Measurements from ENCODE around the gene TSPAN5. TPM values are rescaled to one million over a fixed set of nuclear protein-coding genes. Genes with fewer than 3 reads are reported as not detected.

The TSPAN5 gene
- polyA plus RNA-seq, 3 donors, result 0.76 to 2.0 (median 1.4) TPM

GRCh38 chr4:98677799-98678198 lies 19.4 kb upstream of the TSPAN5 start:
- 93 to 95% (median 95%) methylated on average over 3 of the region's 3 CpGs for WGBS, 3 donors
- H3K27ac ChIP-seq (ENCODE audit: low read depth, low read length), result no peak overlapping the region

GRCh38 chr4:98674404-98675173 lies 16.2 kb upstream of the TSPAN5 start:
- WGBS, 3 donors, result 75 to 90% (median 89%) methylated on average over 4 of the region's 4 CpGs
- H3K27ac ChIP-seq (ENCODE audit: low read depth, low read length), result no peak overlapping the region

GRCh38 chr4:98673978-98674377 lies 15.6 kb upstream of the TSPAN5 start:
- WGBS, 3 donors, result 74 to 90% (median 89%) methylated on average over 6 of the region's 6 CpGs
- no peak overlapping the region for H3K27ac ChIP-seq (ENCODE audit: low read depth, low read length)

- 59 to 66% (median 66%) methylated on average over 4 of the region's 4 CpGs for WGBS, 3 donors
These were observed 14.9 kb upstream of the TSPAN5 start for GRCh38 chr4:98673288-98673644.

GRCh38 chr4:98672583-98673287 lies 14.3 kb upstream of the TSPAN5 start:
- WGBS, 3 donors, result 36 to 49% (median 43%) methylated on average over 5 of the region's 5 CpGs
- H3K27ac ChIP-seq (ENCODE audit: low read depth, low read length), result no peak overlapping the region

More at GRCh38 chr4:98673288-98673644, 14.9 kb upstream of the TSPAN5 start:
- H3K27ac ChIP-seq (ENCODE audit: low read depth, low read length), result no peak overlapping the region

- no peak overlapping the region for H3K27ac ChIP-seq (ENCODE audit: low read depth, low read length)
These were observed 12.7 kb upstream of the TSPAN5 start for GRCh38 chr4:98671131-98671530.

DNA sequence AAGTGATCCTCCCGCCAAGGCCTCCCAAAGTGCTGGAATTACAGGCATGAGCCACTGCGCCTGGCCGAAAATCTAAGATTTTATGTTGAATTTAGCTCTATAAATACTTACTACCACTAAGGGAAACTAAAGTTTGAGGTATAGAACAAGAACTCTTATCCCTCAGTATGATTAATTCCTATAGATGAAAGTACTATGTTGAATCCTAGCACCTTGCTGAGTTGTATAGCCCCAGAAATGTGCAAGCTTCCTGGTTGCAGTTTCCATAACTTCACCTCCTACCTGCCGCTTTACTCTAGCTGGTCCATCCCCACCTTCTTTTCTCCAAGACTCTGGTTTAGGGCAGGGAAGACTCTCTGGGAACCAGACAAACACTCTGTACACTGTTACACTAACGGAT lies 11.8 kb upstream of the TSPAN5 start:
- WGBS, 3 donors, result 93 to 96% (median 95%) methylated on average over 5 of the region's 5 CpGs
- no peak overlapping the region for H3K27ac ChIP-seq (ENCODE audit: low read depth, low read length)

DNA sequence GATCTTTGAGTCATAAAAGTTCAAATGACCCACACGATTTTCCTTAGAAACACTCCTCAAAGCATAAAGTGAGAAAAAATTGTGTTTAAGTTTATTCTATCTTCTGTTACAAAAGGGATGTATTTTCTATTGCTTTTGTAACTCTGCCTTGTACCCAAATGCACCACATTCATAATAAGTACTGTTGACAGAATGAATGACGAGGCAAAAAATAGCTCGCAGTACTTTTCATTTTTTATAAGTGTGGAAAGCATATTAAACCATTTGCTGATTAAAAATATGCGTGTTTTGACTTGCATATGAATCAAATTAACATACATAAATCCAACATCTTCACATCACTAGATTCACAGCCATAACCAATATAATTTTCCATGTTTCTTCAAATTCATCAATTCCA lies 11.2 kb upstream of the TSPAN5 start:
- WGBS, 3 donors, result 87 to 89% (median 89%) methylated on average over 4 of the region's 4 CpGs
- no peak overlapping the region for H3K27ac ChIP-seq (ENCODE audit: low read depth, low read length)

GRCh38 chr4:98664959-98665358 lies 6.5 kb upstream of the TSPAN5 start:
- 97 to 98% (median 98%) methylated on average over 4 of the region's 4 CpGs for WGBS, 3 donors
- no peak overlapping the region for H3K27ac ChIP-seq (ENCODE audit: low read depth, low read length)

- WGBS, 3 donors, result 54 to 76% (median 59%) methylated on average over 10 of the region's 10 CpGs
- no peak overlapping the region for H3K27ac ChIP-seq (ENCODE audit: low read depth, low read length)
These were observed 5.0 kb upstream of the TSPAN5 start for GRCh38 chr4:98663226-98664006.

- H3K27ac ChIP-seq (ENCODE audit: low read depth, low read length), result no peak overlapping the region
- 40 to 80% (median 75%) methylated on average over 7 of the region's 7 CpGs for WGBS, 3 donors
These were observed 4.3 kb upstream of the TSPAN5 start for GRCh38 chr4:98662626-98663225.

GRCh38 chr4:98662055-98662453 lies 3.6 kb upstream of the TSPAN5 start:
- WGBS, 3 donors, result 52 to 89% (median 86%) methylated on average over 4 of the region's 4 CpGs
- no peak overlapping the region for H3K27ac ChIP-seq (ENCODE audit: low read depth, low read length)

- no peak overlapping the region for H3K27ac ChIP-seq (ENCODE audit: low read depth, low read length)
- 32 to 81% (median 67%) methylated on average over 3 of the region's 3 CpGs for WGBS, 3 donors
These were observed 3.1 kb upstream of the TSPAN5 start for GRCh38 chr4:98661371-98662054.

DNA sequence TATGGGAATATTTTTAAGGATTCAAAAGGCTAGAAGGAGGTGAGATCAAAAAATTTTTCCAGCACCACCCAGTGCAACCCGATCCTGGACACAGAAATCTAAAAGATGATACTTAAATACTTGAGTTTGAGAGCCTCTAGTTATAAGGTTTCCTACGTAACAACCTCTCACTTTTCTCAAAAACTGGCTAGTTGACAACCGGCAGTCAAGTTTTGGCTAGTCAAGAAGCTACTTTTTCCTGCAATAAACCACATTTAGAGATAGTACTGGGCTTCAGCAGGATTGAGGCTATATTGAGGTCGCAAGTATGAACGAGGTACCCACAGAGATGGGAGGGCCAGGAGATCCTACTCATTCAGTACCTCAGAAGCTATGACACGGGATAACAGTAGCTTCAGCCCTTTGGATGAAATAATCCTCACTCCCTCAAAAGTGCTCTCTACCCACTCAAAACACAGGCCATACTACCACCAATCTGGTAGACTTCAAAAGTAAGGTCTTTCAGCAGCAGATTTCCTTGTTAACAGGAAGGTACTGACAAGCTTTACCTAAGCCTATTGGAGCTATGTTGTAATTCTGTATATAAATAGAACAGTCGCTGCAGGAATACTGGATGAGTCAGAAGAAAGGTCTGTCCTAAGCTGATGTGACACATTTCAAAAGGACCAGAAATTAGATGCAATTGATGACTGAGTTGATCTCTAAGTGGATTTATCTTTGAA lies 1.5 kb upstream of the TSPAN5 start:
- WGBS, 3 donors, result 76 to 81% (median 77%) methylated on average over 7 of the region's 7 CpGs
- H3K27ac ChIP-seq (ENCODE audit: low read depth, low read length), result no peak overlapping the region

GRCh38 chr4:98659106-98659592 lies 738 bp upstream of the TSPAN5 start:
- H3K27ac ChIP-seq (ENCODE audit: low read depth, low read length), result no peak overlapping the region
- WGBS, 3 donors, result 15 to 22% (median 20%) methylated on average over 17 of the region's 17 CpGs

- H3K27ac ChIP-seq (ENCODE audit: low read depth, low read length), result no peak overlapping the region
- 1% methylated on average over 46 of the region's 46 CpGs for WGBS, 3 donors
These were observed 702 bp downstream of the TSPAN5 start for GRCh38 chr4:98657531-98658286.

GRCh38 chr4:98656886-98657285 lies 1.5 kb downstream of the TSPAN5 start:
- H3K27ac ChIP-seq (ENCODE audit: low read depth, low read length), result no peak overlapping the region
- WGBS, 3 donors, result 33 to 37% (median 35%) methylated on average over 6 of the region's 6 CpGs
